Measurements from ENCODE around the gene ZNF79.

GRCh38 chr9:127396808-127397645, 27.2 kb upstream of the ZNF79 start, which contains the start of gene SLC2A8:
- no peak for TF ChIP-seq CTCF (conservative IDR thresholded peaks at IDR 0.05; ENCODE audit: low read depth, low read length)
- TF ChIP-seq EZH2 (IDR thresholded peaks at IDR 0.05; ENCODE audit: borderline replicate concordance, low read depth, low read length, poor library complexity, severe bottlenecking): no peak
